ENCODE data around the gene PABPN1L.

Gene PABPN1L

GRCh38 chr16:88884569-88885271 lies 18.3 kb upstream of the PABPN1L start:
- DNase-seq (ENCODE audit: low read depth in 3 of 3), result no peak

DNA sequence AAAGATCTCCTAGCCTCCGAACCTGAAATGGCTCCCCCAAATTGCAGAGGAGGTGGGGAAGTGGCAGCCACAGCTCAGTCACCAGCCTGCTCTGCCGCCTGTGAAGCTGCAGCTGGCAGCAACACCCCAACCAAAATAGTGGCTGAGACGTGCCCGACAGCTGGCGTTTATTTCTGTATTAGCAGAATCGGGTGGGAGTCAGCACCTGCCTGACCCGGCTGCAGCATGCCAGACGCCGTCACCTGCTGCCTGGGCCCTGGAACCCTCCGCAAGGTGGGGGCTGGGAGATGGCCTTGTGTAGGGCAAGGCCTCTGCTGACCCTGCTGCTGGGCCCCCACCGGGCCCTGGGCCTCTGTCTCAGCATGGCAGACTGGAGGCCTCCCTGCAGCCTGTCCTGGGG lies 17.5 kb upstream of the PABPN1L start:
- DNase-seq (ENCODE audit: low read depth in 3 of 3), result no peak

GRCh38 chr16:88883117-88883895 lies 16.8 kb upstream of the PABPN1L start:
- DNase-seq (ENCODE audit: low read depth in 3 of 3), result no peak

GRCh38 chr16:88882358-88883030 lies 16.0 kb upstream of the PABPN1L start:
- DNase-seq (ENCODE audit: low read depth in 3 of 3), result no peak

- DNase-seq (ENCODE audit: low read depth in 3 of 3), result no peak
These were observed 15.4 kb upstream of the PABPN1L start for GRCh38 chr16:88881675-88882357.

- DNase-seq (ENCODE audit: low read depth in 3 of 3), result no peak
These were observed 14.7 kb upstream of the PABPN1L start for GRCh38 chr16:88881007-88881615.

DNA sequence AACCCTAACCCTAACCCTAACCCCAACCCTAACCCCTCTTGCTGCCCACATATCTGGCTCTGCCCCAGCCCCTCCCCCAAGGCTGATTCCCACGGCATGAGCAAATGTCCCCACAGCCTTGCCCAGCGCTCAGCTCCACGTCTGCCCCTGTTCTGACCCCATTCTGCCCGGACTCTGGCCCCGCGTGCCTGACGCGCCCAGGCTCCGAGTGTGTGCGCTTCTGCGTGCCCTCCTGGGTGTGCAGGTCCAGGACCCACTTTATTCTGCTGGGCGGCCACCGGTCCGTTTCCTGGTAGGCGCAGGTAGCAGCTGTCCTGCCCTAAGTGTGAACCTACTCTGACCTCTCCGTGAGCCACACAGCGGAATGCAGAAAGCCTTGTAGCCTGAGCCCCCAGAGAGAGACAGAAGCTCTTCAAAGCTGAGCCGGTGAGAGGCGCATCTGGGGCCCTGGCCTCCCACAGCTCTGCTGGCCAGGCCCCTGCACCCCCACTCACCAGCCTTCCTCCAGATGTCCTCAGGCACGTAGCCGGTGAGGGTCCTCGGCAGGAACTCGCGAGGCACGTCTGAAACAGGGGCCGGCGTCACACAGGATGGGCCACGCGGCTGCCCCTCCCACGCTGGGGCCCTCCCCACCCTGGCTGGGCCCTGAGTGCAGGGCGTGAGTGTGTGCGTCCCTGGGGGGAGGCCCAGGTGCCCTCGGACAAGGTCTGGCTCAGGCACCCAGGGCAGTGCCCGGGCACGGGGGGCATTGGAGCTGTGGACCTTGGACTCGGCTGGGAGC lies 14.0 kb upstream of the PABPN1L start:
- DNase-seq (ENCODE audit: low read depth in 3 of 3), result no peak

- no peak for DNase-seq (ENCODE audit: low read depth in 3 of 3)
These were observed 13.3 kb upstream of the PABPN1L start for GRCh38 chr16:88879788-88880055.

GRCh38 chr16:88878967-88879787 lies 12.7 kb upstream of the PABPN1L start:
- no peak for DNase-seq (ENCODE audit: low read depth in 3 of 3)

- DNase-seq (ENCODE audit: low read depth in 3 of 3), result no peak
These were observed 11.9 kb upstream of the PABPN1L start for GRCh38 chr16:88878356-88878755.

GRCh38 chr16:88877564-88878289 lies 11.3 kb upstream of the PABPN1L start:
- no peak for DNase-seq (ENCODE audit: low read depth in 3 of 3)

DNA sequence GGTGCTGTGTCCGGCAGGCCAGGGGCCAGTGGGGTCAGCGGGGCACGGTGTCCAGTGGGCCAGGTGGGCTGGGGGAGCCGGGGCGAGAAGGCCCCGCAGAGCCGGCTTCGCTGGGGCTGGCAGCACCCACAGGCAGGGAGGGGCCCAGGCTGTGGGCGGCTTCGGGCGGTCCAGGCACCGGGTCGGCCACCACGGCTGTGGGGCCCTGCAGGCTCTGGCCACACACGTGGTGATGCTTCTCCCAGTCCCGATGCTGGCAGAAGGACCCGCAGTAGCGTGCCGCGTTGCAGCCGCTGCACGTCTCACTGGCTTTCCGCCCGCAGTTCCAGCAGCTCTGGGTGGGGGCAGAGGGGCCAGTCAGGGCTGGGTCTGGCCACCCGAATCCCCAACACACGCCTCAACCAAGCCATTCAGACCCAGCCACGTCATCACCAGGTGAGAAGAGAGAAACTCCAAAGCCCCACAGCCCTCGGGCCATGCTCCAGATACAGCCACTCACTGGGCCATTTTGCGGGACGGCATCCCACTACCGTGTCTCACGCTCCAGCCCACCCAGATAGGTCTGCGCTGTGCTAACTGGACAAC lies 10.6 kb upstream of the PABPN1L start:
- no peak for DNase-seq (ENCODE audit: low read depth in 3 of 3)

DNA sequence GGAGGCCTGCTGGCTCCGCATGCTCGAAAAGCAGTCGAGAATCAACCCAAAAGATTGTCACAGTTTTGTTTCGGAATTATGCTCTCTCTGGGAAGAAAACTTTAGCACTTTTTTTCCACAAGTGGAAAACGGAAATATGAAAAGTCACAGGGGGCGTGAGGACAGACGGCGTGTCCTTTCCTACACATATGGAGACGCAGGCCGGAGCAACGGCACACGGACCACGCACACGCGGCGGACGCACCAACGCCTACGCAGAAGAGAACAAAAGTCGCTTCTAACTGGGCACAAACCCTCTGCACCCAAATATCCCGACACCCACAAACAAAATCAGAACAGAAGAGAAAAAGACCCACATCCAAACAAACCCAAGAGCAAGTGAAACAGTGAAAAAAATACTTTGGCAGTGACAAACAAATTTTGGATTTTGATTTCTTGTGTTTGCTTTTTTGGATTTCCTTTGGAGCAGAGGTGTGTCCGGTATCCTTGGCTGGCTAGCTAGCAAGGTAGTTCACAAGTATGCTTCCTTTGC lies 9.3 kb upstream of the PABPN1L start:
- no peak for DNase-seq (ENCODE audit: low read depth in 3 of 3)

GRCh38 chr16:88874938-88875599 lies 8.6 kb upstream of the PABPN1L start:
- DNase-seq (ENCODE audit: low read depth in 3 of 3), result no peak

DNA sequence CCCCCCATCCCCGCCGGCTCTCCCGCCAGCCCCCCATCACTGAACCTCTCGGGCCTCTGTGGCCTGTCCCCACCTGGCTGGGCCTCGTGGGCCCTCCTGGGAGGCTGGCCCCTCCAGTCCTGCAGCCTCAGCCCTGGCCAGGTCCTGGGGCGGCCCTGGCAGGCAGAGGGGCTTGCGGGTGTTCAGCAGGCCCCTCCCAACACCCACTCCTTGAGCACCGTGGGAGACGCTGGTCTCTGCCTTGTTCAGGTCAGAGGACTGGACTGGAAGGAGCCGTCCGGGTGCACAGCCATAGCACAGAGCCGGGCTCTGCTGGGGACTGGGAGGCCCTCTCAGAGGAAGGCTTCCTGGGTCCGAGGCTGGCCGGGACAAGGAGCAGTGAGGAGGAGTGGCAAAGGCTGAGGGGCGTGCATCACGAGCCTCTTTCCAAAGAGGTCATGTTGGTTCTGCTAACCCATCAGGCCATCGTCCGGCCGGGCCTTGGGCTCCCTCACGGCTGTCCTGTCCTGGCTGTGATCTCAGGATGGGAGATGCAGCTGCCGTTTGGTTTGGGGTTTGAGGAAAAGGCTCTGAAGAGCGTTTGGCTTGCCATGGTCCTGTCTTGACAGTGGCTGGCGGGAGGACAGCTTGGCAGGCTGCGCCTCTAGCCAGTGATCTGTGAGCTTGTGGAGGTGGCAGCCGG lies 6.3 kb upstream of the PABPN1L start:
- DNase-seq (ENCODE audit: low read depth in 3 of 3), result no peak

GRCh38 chr16:88871730-88872416 lies 5.4 kb upstream of the PABPN1L start:
- DNase-seq (ENCODE audit: low read depth in 3 of 3), result no peak

DNA sequence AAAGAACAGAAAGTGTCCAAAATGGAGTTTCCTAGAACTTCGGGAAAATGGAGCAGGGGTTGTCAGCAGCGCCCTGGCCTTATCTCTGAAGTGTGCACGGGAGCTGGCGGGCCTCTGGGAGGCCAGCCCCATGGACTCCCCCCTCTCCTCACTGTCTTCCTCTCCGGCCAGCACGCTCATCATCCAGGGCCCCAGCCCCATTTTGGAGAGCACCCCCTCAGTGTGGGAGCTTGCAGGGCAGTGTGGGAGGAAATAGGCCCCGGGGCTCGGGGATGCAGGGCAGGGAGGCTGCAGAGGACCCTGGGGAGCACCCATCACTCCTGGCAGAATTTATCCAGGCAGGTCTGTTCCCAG lies 4.9 kb upstream of the PABPN1L start:
- no peak for DNase-seq (ENCODE audit: low read depth in 3 of 3)

All from stimulated activated CD4-positive, alpha-beta T cell treated with anti-CD3 and anti-CD28 coated beads, TNF-alpha, amount 100 ng/mL, for 24 hours (primary cell).